ENCODE data around the gene AMZ2. TPM values are rescaled to one million over a fixed set of nuclear protein-coding genes. Genes with fewer than 3 reads are reported as not detected.
A peak's percentile ranks its signal among the peaks of the same experiment; 100 is the strongest.
"Not testable (repeated sequence)": the region's sequence is repeated elsewhere in the genome, so short reads cannot be mapped to it uniquely, and the experiment has no call there.

AMZ2 gene
- polyA plus RNA-seq, 3 donors: 34.0 to 67.6 (median 67.2) TPM

DNA sequence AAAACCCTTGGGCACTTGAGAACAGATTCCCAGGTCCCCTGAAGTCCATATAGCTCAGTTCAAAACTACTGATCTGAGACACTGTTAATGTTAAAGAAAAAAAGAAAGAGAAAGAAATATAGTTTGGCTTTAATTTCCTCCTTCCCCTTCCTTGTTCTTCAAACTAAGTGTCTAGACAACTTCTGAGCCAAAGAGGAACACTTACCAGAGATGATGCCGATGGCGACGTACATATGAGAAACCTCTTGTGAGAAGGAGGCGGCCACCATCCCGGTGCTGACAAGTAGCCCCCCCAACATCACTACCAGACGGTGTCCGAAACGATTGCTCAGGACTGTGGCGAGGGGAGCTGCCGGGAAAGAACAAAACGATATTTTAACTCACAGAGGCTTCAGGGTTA is 25.9 kb downstream of the AMZ2 start:
- H3K4me2 ChIP-seq (replicated peaks; ENCODE audit: extremely low read depth, low read length, poor library complexity, severe bottlenecking): no peak overlapping the region
- no peaks in the 10 kb centered on the region for H3K4me1 ChIP-seq (ENCODE audit: control insufficient read depth in 1 of 2, insufficient read depth in 2 of 2, low read length in 2 of 2)
- 81% methylated on average over 7 of the region's 11 CpGs for WGBS (ENCODE audit: insufficient coverage)
- H3K27me3 ChIP-seq (ENCODE audit: control insufficient read depth in 2 of 2, insufficient read depth in 2 of 2, low read length in 2 of 2): no peaks in the 10 kb centered on the region
- peak in 1 of 3 donors; percentile 24 for DNase-seq
- no peak overlapping the region for H3K9ac ChIP-seq (ENCODE audit: insufficient read depth, low read length, poor library complexity, severe bottlenecking)
- TF ChIP-seq, protein P1, sequence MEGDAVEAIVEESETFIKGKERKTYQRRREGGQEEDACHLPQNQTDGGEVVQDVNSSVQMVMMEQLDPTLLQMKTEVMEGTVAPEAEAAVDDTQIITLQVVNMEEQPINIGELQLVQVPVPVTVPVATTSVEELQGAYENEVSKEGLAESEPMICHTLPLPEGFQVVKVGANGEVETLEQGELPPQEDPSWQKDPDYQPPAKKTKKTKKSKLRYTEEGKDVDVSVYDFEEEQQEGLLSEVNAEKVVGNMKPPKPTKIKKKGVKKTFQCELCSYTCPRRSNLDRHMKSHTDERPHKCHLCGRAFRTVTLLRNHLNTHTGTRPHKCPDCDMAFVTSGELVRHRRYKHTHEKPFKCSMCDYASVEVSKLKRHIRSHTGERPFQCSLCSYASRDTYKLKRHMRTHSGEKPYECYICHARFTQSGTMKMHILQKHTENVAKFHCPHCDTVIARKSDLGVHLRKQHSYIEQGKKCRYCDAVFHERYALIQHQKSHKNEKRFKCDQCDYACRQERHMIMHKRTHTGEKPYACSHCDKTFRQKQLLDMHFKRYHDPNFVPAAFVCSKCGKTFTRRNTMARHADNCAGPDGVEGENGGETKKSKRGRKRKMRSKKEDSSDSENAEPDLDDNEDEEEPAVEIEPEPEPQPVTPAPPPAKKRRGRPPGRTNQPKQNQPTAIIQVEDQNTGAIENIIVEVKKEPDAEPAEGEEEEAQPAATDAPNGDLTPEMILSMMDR (IDR thresholded peaks at IDR 0.05): no peak
- H4K20me1 ChIP-seq (ENCODE audit: insufficient read depth, low read length): peaks cover 86% of the 10 kb centered on the region
- H3K36me3 ChIP-seq (replicated peaks in 1 of 2; ENCODE audit: control insufficient read depth in 1 of 2, insufficient read depth in 2 of 2, low read length in 2 of 2): peaks cover 78 to 96% of the 10 kb centered on the region in 2 donors
- Mint-ChIP-seq H3K36me3 (peaks cover 82 to 94% of the 10 kb centered on the region in 2 donors), H3K4me3 (no peak overlapping the region), H3K4me1 (peaks cover 5% of the 10 kb centered on the region), H3K27me3 (ENCODE audit: low read depth in 3 of 3) (no peaks in the 10 kb centered on the region), H3K27ac (peak overlapping the region in 6 of 7 donors; percentile 24 to 78 (median 72)), H3K9me3 (peaks cover 3 to 6% (median 4%) of the 10 kb centered on the region in 7 donors)
- peaks cover 4% of the 10 kb centered on the region for H3K79me2 ChIP-seq (ENCODE audit: insufficient read depth, low read length)
- intact Hi-C loops (cut with micrococcal nuclease): loop anchor here in 1 of 2 donors (10.0 kb wide), 1 partner anchor 121 kb away; no protein-coding TSS in a partner anchor
- H3K4me3 ChIP-seq (replicated peaks in 1 of 3; ENCODE audit: low read depth in 2 of 3, low read length in 3 of 3): no peak overlapping the region
- H3K27ac ChIP-seq (ENCODE audit: low read depth in 1 of 2, low read length in 2 of 2): peak overlapping the region in 1 of 2 donors; percentile 62
- H3K9me3 ChIP-seq (replicated peaks in 1 of 2; ENCODE audit: control insufficient read depth in 1 of 2, insufficient read depth in 1 of 2, low read length in 2 of 2): no peaks in the 10 kb centered on the region
- no peak overlapping the region for H2AFZ ChIP-seq (ENCODE audit: insufficient read depth, low read depth, low read length, poor library complexity, severe bottlenecking)

DNA sequence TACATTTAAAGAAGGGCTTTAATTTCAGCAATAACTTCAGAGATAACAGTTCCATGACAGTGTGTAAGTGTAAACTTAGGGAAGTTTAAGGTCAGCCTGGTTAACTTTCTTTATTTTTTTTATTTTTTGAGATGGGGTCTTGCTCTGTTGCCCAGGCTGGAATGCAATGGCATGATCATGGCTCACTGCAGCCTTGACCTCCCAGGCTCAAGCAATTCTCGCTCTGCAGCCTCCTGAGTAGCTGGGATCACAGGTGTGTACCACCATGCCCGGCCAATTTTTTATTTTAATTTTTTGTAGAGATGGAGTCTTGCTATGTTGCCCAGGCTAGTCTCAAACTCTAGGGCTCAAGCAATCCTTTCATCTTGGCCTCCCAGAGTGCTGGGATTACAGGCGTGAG is 28.5 kb downstream of the AMZ2 start:
- H3K36me3 Mint-ChIP-seq: peaks cover 86 to 98% of the 10 kb centered on the region in 2 donors
- not testable (repeated sequence) for H3K4me2 ChIP-seq (replicated peaks; ENCODE audit: extremely low read depth, low read length, poor library complexity, severe bottlenecking); H3K27me3 Mint-ChIP-seq (ENCODE audit: low read depth in 3 of 3); H3K9me3 ChIP-seq (replicated peaks in 1 of 2; ENCODE audit: control insufficient read depth in 1 of 2, insufficient read depth in 1 of 2, low read length in 2 of 2); H3K4me3 ChIP-seq (replicated peaks in 1 of 3; ENCODE audit: low read depth in 2 of 3, low read length in 3 of 3); H3K27ac ChIP-seq (ENCODE audit: low read depth in 1 of 2, low read length in 2 of 2); H3K4me3 Mint-ChIP-seq; H3K27ac Mint-ChIP-seq; H3K9ac ChIP-seq (ENCODE audit: insufficient read depth, low read length, poor library complexity, severe bottlenecking); H3K27me3 ChIP-seq (ENCODE audit: control insufficient read depth in 2 of 2, insufficient read depth in 2 of 2, low read length in 2 of 2); DNase-seq; H2AFZ ChIP-seq (ENCODE audit: insufficient read depth, low read depth, low read length, poor library complexity, severe bottlenecking); H3K4me1 ChIP-seq (ENCODE audit: control insufficient read depth in 1 of 2, insufficient read depth in 2 of 2, low read length in 2 of 2)
- peaks cover 26% of the 10 kb centered on the region for H3K79me2 ChIP-seq (ENCODE audit: insufficient read depth, low read length)
- H4K20me1 ChIP-seq (ENCODE audit: insufficient read depth, low read length): peaks cover 92% of the 10 kb centered on the region
- H3K4me1 Mint-ChIP-seq: peaks cover 11% of the 10 kb centered on the region
- WGBS (ENCODE audit: insufficient coverage): no CpG with 5 or more reads among the region's 3 CpGs
- peaks cover 79 to 98% of the 10 kb centered on the region in 2 donors for H3K36me3 ChIP-seq (replicated peaks in 1 of 2; ENCODE audit: control insufficient read depth in 1 of 2, insufficient read depth in 2 of 2, low read length in 2 of 2)
- intact Hi-C loops (cut with micrococcal nuclease): loop anchor here in 1 of 2 donors (10.0 kb wide), 1 partner anchor 118 kb away; no protein-coding TSS in a partner anchor
- peaks cover 3 to 11% (median 7%) of the 10 kb centered on the region in 7 donors for H3K9me3 Mint-ChIP-seq
